ENCODE data around the gene ACCSL.

The ACCSL gene

DNA sequence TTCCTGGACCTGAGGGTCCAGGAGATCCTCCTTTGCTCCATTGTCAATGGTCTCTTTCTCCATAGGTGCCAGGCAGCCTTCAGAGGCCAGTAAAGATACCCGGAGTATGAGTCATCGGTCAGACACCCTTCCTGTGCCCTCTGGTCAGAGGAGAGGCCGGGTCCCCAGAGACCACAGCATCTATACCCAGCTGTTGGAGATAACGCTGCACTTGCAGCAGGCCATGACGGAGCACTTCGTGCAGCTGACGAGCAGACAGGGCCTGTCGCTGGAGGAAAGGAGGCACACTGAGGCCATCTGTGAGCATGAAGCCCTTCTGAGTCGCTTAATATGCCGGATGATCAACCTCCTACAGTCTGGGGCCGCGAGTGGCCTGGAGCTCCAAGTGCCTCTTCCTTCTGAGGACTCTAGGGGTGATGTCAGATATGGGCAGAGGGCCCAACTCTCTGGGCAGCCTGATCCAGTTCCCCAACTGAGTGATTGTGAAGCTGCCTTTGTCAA is at the start of gene ACCSL:
ACCSL (plus strand) TSS at position 51 of the 501 bp plus-strand sequence; CDS start at position 107, 56 bp downstream.
- no peak for DNase-seq (ENCODE audit: low spot score)

DNA sequence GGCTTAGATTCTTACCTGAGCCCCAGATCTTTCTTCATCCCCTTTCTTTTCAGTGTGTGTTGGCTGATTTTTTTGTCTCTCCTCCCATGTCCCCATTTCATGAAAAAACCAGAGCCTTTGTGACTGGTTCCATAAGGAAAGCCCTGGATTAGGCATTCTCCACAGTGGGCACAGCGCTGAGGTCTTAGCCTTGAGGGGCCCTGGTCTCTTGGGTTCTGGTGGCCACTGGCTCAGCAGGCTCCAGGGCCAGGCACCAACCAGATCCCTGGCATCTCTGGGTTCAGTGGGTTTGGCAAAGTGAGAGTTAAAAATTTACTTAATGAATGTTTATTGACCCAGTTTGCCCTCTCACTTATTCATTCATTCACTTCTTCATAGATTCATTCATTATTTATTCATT is 49.5 kb upstream of the ACCSL start:
- DNase-seq (ENCODE audit: low spot score) = no peak

DNA sequence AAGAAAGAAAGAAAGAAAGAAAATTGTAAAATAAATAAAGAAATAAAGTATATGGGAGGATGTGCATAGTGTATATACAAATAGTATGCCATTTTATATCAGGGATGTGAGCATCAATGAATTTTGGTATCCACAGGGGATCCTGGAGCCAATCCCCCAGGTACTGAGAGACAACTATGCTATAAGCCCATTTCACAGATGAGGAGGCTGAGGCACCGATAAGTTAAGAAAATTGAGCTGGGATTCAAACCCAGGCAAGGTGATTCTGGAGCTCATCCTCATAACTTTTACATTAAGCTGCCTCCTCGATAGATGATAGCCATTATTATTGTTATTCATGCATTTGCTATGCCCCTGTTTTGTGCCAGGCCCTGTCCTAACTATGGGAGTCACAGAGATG is 47.0 kb upstream of the ACCSL start:
- no peak for DNase-seq (ENCODE audit: low spot score)

DNA sequence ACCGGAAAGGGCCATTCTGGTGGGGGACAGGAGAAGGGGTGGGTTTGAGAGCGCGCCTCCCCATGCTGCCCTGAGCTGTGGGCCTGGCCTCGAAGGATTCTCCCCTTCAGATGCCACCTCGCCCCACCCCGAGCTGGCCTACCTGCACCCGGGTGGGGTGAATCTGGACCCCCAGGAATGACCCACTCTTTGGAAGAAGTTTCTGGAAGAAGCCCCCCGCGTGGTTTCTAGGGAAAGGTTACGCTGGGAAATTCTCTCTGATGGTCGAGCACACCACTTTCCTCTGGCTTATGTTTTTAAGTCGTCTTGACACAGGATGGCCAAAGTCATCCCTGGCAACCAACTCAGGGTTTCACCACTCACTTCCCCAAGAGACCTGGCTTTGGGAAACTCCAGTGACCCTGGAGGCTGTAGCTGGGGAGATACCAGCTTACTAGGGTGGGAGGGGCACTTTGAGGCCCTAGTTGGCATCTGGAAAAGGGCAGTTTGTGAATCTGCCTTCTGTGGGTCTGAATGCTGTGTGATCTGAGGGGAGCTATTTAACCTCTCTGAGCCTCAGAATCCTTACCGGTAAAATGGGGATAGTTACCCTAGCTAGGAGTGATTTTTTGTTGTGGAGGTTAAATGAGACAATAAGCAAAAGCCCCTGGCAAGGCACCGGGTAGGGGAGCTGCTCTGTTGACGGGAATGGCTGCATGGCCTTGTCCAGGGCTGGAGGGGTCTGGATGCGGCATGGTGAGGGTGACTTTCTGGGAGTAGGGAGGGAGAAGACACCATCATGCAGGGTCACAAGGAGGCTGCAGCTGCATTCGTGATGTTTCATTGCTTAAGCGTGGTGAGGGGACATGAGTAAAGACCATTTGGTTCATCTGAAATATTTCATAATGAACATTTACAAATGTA is 45.3 kb upstream of the ACCSL start:
- no peak for DNase-seq (ENCODE audit: low spot score)

DNA sequence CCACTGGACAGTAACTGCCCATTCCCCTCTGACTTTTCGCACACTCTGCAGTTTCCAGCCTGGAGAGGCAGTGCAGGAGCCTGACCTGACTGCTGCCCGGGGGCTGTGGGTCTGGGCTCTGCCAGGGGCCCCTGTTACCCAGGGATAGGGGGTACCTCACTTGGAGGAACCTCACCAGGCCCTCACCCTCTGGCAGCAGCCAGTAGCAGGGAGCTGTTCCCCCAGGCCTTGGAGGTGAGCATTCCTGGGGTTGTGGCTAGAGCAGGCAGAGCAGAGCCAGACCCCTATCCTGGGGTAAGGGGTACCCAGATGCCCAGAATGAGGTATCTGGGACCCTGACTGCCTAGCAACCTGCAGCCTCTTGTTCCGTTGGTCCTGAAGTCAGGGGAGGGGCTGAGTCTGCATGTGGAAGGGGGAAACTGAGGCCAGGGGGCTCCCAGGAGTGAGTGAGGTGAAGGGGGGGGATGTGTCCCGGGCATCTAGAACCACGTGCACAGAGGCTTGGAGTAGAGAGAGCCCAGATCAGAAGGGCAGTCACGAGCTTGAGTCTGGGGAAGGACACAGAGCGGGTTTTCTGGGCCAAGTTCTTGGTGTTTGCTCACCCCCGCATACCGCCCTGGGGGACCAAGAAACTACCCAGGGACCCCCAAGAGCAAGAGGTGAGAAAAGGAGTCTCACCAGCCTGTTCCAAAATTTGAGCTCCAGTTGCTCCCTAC is 43.9 kb upstream of the ACCSL start:
- DNase-seq (ENCODE audit: low spot score) = no peak

DNA sequence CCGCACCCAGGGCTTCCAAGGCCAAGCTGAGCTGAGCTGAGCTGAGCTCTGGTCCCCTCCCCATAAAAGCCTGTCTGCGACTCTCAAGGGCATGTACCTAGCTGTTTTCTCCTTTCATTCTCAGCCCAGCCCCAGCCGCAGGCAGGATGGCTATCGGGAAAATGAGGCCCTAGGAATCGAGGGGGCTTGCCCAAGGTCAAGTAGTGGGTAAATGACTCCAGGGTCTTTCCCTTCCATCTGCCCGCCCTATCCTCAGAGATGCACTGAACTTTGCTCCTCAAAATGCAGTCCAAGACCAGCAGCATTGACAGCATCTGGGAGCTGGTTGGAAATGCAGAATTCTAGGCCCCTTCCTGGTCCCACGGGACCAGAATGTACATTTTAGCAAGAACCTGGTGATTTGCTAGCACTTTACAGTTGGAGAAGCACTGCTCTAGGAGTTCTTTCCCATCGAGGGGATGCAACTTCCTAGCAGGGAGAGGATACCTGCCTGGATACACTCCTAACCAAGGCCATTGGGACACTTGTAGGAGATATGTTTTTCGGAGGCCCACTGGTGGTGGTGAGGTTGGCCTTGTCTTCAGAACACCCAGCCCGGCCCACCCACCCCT is 43.2 kb upstream of the ACCSL start:
- DNase-seq (ENCODE audit: low spot score) = no peak

DNA sequence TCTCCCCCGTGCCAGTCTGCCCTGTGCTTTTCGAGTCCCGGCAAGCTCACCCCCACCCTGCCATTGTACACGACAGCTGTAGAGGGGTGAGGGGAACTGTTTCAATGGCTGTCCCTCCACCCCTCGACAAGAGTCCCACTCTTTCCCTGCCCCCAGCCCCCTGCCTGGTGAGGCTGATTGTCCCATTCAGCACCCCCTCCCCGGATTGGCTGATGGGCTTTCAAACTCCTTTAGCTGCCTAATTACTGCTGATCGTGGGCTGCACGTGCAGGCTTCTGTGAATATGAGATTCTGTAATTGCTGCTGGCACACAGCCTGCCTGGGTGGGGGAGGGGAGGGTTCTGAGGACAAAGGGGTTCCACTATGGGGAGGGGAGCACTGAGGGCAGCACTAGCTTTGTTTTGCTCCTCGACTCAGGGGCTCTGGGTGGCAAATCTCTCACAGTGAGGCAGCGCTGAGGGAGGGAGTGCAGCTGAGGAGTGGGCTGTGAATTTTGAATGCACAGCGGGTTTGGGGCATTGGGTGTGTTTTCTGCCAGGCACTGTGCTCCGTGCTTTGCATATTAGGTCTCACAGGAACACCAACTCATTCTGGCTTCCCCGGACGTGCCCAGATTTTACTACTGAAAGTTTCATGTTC is 42.6 kb upstream of the ACCSL start:
- DNase-seq (ENCODE audit: low spot score) = no peak

DNA sequence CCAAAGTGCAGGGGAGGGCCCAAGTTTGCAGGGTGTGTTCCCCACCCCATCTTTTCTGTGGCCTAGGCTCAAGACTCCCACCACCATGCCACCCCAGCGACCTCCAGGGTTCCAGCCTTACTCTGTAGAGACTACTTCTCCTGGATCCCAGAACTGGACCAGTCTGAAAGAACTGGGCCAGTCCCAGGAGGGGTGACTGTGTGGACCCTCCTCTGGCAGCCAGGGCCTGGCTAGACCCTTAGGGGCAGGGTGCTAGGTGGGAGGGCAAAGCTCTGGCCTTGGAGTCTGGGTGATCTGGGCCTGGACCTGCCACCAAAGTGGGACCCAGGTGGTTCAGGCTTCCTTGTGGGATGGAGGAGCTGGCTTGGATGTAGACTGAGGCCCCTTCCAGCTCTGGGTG is 41.8 kb upstream of the ACCSL start:
- no peak for DNase-seq (ENCODE audit: low spot score)

DNA sequence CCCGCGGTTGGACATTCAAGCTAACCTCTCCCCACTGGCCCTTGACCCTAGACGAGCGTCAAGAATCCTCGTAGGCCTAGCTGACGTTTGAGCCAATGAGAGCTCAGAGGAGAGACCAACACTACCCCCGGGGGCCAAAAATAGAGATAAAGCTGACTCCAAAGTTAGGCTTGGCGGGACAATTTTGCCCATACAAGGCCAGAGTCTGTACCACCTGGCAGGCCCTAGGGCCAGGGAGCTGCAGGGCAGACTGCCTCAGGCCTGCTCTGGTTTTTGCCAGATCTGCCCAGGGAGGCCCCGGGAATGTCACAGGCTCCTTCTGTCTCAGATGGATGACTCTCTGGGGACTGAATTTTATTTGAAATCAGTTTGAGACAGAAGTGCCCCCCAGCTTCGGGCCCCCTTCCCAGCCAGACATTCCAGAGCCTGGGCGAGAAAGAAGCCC is 40.8 kb upstream of the ACCSL start:
- DNase-seq (ENCODE audit: low spot score) = no peak

DNA sequence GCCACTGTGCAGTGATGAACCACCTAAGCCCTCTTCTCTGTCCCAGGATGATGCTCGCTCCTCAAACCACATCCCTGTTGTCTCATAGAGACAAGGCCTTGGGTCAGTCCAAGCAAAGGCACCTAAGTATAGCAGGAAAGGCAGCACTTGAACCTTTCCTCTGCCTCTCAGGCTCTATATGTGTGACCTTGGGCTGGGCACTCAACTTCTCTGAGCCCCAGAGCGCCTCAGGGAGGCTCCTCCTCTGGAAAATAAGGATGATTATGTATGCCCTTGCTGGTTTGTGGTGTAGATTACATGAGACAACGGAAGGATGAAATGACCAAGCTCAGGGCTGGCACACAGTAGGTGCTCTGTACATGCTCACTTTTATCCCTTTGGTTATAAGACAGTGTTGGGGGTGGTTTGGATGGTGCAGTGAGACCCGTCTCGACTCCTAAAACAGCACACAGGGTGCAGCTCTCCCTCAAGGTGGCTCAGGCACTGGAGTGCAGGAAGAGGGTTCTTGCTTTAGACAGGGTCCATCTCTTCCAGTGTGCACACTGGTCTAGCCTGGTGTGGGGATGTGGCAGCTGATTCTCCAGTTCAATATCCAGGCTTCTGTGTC is 40.2 kb upstream of the ACCSL start:
- no peak for DNase-seq (ENCODE audit: low spot score)

DNA sequence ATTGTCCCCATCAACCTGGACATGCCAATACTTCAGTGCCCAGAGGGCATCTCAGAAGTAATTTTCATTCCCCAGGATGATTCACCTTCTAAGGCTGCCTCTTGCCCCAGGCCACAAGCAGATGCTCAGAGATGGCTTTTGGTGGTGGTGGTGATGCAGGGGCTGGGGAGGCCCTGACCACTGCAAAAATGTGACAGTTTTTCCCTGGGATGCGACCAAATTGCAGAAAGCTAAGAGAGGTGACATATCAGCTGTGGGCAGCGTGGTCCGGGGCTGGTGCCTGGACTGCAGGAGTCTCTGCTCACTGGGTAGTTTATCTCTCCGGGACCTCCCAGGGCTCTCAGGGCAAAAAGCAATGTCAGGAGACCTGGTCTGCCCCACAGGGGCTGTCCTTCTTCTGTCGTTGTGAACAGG is 39.7 kb upstream of the ACCSL start:
- no peak for DNase-seq (ENCODE audit: low spot score)

DNA sequence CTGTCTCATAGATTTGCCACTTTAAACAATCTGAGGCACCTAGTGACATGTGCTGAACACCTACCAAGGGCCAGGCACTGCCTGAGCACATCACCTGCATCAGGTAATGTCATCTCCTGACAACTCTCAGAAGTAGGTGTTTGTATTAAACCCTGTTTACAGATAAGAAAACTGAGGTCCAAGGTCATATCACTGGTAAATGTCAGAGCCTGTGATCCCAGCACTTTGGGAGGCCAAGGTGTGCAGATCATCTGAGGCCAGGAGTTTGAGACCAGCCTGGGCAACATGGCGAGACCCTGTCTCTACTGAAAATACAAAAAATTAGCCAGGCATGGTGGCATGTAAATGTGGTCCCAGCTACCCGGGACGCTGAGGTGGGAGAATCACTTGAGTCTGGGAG is 39.1 kb upstream of the ACCSL start:
- DNase-seq (ENCODE audit: low spot score) = no peak

DNA sequence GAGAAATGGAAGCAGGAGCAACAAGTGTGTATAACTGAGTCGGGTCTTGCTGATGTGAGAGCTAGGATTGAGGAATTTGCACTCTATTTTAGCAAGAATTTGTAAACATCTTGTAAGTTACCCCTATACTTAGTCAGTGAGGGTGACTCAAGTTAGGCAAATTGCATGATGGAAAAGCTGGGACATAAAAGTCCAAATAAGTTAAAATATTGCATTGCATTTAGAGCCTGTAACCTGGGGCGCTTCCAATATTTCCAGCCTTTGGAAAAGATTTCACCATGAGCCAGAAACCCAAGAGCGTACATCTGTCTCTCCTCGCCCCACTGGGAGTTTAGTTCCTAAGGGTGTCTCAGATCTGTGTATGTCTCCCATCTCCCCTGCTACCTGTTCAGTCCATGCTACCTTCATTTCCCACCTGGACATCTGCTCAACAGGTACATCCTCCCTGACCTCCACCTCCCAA is 37.0 kb upstream of the ACCSL start:
- DNase-seq (ENCODE audit: low spot score) = no peak

DNA sequence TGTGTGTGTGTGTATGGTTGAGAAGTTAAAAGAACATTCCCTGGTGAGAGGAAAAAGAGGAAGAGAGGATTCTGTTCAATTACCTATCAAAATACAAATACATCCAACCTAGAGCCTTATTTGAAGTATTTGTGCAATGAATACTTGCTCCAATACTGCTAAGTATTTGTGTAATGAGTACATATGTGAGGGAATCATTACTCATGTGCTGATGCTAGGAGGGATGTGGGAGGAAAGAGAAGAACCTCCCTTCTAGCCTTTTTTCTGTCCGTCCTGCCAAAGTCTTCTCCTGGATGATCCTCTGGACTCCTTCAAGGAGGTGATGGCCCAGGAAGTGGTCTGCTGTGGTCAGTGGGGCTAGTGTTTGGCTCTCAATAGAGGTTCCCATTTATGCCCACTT is 36.0 kb upstream of the ACCSL start:
- no peak for DNase-seq (ENCODE audit: low spot score)

DNA sequence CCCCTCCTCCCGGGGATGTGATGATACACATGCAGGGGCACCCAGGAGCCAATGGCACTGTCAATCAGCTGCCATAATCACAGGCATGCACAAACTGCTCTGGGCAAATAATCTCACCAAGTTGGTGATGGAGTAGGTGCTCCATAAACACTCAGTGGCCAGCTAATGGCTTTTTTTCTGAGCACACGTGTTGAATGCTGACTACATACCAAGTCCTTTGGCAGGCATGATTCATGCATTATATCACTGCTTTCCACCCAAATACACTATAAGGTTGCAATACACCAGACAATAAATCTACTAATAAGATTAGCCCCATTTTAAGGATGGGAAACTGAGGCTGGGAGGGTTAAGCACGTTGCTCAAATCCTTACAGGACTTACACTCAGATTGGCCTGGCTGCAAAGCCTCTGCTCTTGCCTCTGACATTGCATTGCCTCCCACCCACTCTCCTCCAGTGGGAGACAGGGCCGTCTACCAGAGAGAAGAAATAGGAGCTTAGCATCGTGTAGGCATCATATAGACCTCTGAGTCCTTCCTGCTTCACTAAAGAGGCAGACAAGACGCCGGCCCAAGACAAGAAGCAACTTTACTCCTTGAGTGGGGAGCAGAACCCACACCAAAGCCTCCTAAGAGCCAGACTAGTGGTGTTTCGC is 32.7 kb upstream of the ACCSL start:
- no peak for DNase-seq (ENCODE audit: low spot score)

DNA sequence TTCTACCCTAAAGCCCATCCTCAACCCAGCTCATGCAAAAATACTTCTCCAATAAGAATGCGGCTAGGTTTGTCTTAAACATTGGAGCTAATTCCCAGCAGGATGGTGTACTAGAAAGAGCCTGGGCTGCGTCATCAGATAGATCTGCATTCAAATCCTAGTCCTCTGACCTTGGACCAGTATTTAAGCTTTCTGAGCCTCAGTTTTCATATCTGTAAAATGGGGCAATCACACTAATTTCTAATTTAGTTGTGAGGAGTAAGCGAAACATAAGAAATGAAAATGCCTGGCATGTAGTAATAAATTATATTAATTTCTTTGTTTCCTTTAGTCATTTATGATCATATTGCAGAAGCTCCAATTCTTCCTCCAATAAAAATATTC is 32.2 kb upstream of the ACCSL start:
- DNase-seq (ENCODE audit: low spot score) = no peak

DNA sequence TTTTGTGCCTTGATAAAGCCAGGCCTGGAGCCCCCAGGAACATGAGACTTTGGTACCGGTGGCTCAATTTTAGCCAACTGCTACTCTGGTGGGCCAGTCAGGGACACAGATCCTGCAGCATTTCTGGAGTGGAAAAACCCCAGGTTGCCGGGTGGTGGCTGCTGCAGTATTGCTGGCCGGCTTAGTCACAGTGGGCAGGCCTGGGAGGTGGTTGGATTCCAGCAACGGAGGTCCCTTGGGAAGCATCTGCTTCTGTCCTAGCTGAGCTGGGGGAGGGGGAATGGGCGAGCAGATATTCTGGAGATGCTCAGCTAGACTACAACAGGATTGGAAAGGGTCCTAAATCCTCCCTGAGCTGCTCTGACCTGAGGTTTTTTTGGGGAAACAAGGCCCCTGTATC is 31.6 kb upstream of the ACCSL start:
- DNase-seq (ENCODE audit: low spot score) = no peak

DNA sequence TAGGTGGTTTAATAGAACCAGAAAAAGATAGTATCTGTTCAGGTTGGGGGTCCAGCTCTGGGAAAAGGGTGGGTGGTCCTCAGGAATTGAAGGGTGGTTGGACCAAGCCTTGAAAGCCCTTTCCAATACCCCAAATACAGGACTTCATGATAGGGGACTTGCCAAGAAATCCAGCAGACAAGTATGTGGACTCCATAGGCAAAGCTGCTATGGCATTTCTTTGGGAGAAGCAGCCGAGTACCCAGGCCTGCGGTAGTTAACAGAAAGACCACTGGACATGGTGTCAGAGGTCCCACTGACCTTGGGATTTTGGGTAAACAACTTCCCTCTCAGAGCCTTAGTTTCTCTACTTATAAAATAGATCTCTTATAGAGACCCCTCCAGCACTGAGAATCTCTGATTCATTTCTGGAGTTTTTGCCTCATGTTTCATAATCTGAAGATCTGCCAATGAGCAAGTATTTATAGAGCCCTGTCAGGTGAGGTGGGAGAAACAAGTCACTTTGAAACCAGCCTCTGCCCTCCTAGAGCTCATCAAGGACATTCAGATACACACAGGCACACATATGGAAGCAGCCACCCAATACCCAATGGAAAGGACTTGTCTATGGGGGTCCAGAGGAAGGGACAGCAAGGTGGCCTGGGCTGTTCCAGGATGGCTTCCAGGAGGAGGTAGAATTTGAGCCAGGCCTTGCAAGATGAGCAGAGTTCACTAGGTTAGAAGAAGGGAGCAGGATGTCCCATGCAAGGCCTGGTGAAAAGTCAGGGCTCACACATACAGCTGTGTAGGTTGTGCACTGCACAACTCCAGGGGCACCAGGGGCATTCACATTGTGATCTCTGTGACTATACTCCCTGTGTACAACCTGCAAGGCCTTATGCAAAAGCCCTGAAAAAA is 31.0 kb upstream of the ACCSL start:
- no peak for DNase-seq (ENCODE audit: low spot score)

DNA sequence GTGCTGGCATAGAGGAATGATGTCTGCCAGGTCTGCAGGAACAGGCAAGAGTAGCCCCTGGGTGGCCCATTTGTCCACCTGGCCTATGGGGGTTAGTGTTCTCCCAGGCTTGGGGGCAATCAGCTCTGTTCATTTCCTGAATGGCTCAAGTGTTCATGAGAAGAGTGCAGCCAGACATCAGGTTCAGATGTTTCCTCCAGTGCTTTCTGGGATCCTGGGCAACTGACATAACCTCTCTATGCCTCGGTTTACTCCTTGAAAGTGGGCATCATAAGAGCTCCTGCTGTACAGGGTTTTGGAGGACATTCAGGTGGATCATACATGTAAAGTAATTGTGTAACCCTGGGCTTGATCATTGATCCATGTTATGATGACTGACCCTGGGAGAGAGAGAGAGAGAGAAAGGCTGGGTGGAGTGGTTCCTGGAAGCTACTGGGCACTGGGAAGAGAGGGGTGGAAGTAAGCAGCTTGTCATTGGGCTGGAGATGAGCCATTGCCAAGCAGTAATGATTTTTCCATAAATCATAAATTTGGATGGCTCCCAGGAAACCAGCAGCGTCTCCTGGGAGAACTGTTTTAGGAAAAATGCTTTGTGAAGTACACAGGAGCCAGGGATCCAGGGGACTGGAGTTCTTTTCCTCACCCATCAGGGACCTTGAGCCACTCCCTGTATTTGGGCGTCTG is 30.2 kb upstream of the ACCSL start:
- no peak for DNase-seq (ENCODE audit: low spot score)

DNA sequence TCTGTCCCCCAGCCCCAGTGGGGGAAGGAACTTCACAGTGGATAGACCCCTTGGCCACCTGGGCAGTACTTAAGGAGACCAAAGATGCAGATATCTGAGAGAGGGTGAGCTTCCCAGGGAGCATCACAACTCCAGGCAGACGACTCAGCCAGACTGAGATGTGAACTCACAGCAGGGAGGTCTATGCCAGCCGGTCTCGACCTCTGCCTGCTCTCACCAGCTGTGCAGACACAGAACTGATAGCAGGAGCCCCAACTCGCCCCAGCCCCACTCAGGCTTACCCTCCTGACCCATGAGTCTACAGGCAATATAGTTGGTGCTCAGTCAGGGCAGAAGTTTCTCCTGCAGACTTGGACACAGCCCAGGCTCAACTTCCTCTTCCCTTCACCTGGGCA is 29.7 kb upstream of the ACCSL start:
- no peak for DNase-seq (ENCODE audit: low spot score)

Measured in kidney capillary endothelial cell (primary cell).